GM18505 (cell line): ENCODE results near the gene EXOC4.

Source experiments
- ATAC-seq: cut with Tn5 transposase; IDR thresholded peaks from one replicate; pipeline ENCODE4 v1.9.1; 2021; ENCODE audit not compliant: unreplicated experiment
- POLR2A ChIP-seq: IDR thresholded peaks from 4 replicates; pipeline ENCODE4 v1.6.1; 2011; ENCODE audit warnings: borderline replicate concordance; ENCODE audit not compliant: insufficient read depth, insufficient read length; ENCODE audit errors: extremely low read depth

EXOC4 gene

DNA sequence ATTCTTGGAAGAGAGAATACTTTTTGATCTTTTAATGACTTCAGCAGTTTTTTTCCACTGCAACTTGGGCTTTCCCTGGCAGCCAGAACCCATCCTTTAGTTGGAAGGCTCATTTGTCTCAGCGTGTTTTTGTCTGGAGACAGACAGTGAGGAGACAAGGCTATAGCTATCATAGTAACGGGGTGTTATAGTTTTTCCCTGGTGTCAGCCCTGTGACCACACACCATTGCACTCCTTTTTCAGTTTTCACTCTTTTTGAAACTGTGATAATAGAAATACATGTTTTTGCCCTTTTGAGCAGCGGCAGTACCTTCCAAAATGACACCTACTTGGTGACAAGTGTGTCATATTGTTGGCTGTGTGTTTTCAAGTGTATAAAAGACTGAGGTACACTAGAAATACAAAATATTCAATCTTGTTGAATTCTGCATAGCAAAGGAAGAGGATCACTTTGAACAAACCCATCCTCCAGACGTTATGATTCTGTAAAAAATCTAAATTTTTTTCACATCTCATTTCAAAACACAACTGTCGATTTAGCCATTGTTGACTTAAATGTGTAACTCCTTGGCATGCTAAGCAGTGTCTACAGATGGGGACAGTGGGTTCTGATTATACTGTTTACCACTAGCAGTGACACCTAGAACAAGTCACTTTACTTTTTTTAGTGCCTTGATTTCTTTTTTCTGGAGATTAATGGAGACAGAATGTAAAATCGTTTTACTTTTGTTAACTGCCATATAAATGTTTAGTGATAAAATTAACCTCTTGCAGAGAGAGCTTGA is 130.1 kb downstream of the EXOC4 start:
- ATAC-seq = no peak
- TF ChIP-seq POLR2A = no peak

DNA sequence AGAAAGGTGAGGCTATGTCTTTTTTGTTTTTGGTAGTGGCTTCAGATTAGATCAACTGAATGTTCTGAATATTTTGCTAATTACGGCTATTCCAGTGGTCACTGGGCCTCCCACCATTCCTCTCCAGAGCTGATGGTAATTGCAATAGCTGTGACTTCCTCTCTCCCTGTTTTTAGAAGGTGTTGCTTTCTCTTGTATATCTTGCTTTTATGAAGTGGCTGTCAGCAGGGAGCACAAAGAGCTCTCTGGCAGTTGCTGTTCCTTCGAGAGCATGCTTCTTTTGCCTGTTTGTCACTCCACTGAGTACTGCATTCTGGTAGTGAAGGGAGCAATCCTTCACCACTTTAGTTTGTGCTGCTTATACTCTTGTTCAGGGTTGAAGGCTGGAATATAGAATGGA is 133.3 kb downstream of the EXOC4 start:
- TF ChIP-seq POLR2A = no peak
- no peak for ATAC-seq

DNA sequence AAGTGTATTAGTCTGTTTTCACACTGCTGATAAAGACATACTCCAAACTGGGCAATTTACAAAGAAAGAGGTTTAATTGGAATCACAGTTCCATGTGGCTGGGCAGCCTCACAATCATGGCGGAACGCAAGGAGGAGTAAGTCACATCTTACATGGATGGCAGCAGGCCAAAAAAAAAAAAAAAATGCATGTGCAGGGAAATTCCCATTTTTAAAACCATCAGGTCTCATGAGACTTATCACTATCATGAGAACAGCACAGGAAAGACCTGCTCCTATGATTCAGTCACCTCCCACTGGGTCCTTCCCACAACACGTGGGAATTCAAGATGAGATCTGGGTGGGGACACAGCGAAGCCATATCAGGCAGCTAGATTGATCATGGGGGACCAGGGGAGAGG is 136.8 kb downstream of the EXOC4 start:
- TF ChIP-seq POLR2A = no peak
- ATAC-seq = no peak

DNA sequence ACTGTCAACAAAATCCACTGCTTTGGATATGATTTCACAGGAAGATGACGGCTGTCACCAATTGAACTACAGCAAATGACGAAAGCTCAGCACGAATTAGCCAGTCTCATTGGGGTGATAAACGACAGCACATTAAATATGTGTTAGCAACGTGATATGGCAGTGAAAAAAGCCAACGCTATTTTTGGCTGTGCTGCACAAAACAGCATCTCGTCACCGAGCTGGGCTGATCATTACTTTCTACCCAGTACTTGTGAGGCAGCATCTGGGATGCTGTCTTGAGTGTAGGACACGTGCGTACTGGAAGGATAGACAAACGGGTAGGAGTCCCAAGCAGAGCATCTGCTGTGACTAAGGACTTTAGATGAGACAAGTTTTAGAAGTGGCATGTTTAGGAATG is 138.3 kb downstream of the EXOC4 start:
- no peak for TF ChIP-seq POLR2A
- ATAC-seq = no peak

DNA sequence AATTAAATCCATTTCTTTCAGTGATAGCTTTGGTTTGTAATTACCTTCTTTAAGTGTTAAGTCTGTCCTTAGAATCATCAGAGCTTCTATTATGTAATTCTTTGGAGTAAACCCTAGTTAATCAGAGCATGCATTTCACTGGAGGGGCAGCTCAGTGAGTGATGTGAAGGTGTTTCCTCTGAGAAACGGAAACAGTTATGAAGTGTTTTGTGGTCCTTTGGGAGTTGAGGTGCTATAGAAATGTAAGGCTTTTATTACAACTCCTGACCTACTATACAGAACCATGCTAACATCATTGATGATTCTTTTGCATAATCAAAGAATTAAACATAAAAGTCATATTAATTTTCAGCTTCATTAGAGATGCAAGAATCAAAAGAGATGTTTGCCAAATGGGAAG is 141.5 kb downstream of the EXOC4 start:
- TF ChIP-seq POLR2A = no peak
- ATAC-seq = no peak

DNA sequence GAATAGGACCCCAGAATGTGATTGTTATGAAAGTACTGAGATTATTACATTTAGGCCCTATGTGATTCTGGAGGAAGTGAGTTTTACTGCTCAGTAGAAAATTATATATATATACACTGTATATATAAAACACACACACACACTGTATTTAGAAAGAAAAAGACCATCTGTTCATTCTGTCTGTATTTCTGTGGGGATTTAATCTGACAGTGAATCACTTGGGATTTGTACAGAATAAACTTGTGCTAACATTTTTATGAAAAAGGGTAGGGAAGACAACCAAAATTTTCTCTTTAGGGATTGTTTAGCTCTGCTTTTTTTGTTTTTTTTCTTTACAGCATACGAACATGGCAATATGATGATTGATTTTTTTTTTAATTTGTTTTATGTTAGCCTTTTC is 142.7 kb downstream of the EXOC4 start:
- TF ChIP-seq POLR2A = no peak
- no peak for ATAC-seq

DNA sequence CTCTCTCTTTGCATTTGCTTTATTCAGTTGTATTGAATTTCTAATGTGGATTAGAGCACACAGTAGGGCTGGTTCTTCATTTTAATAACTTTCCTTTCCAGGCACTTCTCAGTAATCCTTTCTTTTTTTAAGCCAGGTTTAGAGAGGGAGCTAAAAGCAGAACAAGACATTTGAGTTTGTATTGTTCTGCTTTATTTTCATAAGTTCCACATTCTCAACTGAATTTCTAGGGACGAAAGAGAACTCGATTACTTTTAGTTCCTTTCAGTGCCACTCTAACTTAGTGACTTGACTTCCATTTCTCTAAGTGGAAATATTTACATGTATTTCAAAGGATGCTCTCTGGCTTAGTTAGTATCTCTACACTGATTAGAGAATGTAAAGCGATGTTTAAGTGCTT is 145.6 kb downstream of the EXOC4 start:
- no peak for ATAC-seq
- TF ChIP-seq POLR2A = no peak

DNA sequence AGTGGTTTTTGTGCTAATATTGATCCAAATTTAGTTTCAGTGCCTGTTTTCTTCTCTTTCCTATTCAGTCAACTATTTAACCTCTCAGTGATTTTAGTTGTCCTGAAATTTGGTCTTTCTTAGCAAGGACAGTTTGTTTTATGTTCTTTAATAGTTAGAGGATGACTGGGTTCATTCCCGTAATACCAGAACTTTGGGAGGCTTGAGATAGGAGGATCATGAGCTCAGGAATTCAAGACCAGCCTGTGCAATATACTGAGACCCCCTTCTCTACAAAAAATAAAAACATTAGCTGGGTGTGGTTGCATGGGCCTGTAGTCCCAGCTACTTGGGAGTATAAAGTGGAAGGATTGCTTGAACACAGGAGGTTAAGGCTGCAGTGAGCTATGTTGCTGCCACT is 148.3 kb downstream of the EXOC4 start:
- TF ChIP-seq POLR2A = no peak
- no peak for ATAC-seq

DNA sequence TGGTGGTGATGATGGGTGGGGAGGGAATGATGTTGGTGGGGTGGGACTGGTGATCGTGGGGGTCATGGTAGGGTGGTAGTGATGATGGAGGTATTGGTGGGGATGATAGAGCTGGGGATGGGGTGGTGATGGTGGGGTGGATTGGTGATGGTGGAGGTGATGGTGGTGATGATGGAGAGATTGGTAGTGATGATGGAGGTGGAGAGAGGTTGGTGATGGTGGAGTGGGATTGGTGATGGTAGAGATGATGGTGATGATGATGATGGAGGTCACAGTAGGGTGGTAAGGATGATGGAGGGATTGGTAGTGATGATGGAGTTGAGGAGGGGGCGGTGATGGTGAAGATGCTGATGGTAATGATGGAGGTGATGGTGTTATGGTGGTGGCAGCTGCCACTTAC is 155.3 kb downstream of the EXOC4 start:
- TF ChIP-seq POLR2A = no peak

DNA sequence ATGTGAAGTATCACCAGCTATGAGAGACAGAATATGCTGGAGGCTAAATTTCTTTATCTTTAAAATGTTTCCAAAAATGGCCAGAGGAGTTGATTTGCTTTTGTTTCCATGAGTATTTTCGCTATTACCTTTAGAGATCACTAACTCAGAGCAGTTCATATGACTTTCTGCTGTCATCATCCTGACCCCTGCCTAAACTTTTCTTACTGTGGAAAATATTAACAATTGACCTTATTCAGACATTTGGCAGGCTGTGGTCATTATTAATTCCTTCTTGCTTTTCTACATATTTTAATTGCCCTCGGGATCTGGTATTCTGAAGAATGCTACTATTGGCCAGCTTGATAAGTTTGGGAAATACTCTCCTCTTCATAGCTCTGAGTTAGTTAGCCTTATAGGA is 156.5 kb downstream of the EXOC4 start:
- ATAC-seq = no peak
- TF ChIP-seq POLR2A = no peak

More for the DNA sequence above, 155.3 kb downstream of the EXOC4 start:
- ATAC-seq = no peak

DNA sequence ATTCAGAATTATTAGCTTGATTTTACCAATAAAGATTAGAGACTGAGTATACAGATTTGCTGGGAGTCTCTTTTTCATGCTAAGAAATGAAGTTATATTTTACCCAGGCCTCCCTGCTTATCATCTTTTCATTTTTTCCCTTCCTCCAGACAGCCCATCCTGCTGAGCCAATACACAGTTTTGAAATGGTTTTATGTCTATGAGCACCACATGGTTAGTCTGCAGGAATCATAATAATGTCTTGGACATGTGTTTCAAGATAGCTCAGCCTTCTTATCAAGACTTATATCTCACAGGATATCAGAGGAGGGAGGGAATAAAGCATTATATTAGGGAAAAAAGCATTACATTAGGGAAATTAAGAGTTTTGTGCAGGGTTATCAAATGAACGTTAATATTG is 157.1 kb downstream of the EXOC4 start:
- no peak for ATAC-seq
- no peak for TF ChIP-seq POLR2A

DNA sequence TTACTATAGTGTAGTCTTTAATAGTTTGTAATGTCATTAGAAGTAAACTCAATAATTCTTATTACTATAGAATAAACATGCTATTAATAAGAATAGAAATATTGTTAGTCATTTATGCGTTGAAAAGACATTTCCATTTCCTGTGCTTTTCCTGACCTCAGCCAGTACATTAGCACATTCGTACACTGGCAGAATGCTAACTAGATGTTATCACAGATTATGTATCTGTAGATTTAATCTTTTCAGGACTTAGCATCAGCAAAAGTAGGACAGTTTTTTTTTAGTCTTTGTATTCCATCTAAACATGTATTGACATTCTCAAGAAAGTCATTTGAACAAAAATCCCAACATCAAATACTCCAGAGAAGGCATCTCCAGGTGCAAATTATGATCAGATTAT is 158.5 kb downstream of the EXOC4 start:
- ATAC-seq = no peak
- TF ChIP-seq POLR2A = no peak

DNA sequence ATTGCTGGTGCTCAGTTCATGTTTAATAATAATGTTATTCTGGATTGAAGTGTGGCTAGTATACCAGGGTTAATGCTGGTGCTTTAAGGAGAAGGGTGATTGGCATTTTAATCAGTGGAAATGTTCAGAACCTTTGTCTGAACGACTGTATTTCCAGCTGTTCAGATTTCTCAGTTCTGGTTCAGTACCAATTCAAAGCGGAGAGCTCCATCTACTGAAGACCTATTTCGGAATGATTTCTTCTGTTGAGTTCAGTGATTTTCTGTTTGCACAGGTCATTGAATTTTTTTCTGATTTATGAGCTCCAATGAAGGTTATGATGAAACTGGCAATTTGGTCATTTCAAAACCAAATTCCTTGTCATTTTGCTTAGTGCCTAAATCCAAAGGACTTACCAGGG is 160.1 kb downstream of the EXOC4 start:
- TF ChIP-seq POLR2A = no peak
- no peak for ATAC-seq

DNA sequence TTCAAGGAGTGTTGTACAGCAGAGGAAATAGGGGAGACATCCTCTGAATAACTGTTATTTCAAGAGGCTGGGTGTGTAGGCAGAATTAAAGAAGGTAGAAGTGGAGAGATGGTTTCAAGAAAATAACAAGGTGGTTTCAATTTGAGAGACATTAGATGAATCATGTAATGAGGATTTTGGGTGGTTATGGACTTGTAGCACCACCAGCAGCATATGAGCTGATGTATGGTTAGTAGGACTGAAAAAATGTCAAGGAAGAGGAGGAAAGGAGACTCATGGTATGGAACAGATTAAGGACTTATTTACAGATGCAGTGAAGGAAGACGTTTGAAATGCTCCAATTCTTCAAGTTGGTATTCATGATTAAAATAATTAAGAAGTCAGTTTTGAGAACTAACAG is 166.2 kb downstream of the EXOC4 start:
- TF ChIP-seq POLR2A = no peak
- ATAC-seq = no peak

DNA sequence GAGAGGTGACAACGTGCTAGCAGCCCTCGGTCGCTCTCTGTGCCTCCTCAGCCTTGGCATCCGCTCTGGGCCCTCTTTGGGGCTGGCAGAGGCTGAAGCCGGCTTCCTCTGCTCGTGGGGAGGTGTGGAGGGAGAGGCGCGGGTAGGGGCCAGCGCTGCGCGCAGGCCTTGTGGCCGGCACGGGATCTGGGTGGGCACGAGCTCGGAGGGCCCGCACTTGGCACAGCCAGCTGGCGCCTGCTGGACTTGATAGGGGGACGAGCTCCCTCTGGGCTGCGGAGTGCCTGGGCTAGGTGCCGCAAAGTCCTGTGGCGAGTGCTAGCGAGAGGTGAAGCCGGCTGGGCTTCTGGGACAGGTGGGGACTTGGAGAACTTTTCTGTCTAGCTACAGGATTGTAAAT is 170.7 kb downstream of the EXOC4 start:
- ATAC-seq = no peak
- TF ChIP-seq POLR2A = no peak
